Calu3 (cell line): ENCODE results near the gene APOO. TPM values are rescaled to one million over a fixed set of nuclear protein-coding genes. Genes with fewer than 3 reads are reported as not detected.

Source experiments
- BruUV-seq: library from RNA; stranded (reverse); fragments of 400-500 nt; replicated peaks from 2 replicates; lab custom pipeline; 2021; lab: Mats Ljungman, UMichigan
- CTCF ChIA-PET: fragments of 300-600 bp; sonication (Branson Sonifier 250); formaldehyde crosslinking; loops from one replicate; lab custom pipeline; 2022; ENCODE audit warnings: antibody characterized with exemption; lab: Charles Lee
- DNase-seq: peaks from one replicate; pipeline ENCODE4 v3.0.0; 2022
- H3K27ac Mint-ChIP-seq: one replicate; pipeline ENCODE4 v1.8.0; 2022; ENCODE audit warnings: mixed read lengths; ENCODE audit not compliant: unreplicated experiment
- H3K27me3 Mint-ChIP-seq: one replicate; pipeline ENCODE4 v1.8.0; 2022; ENCODE audit warnings: mixed read lengths; ENCODE audit not compliant: unreplicated experiment
- H3K36me3 Mint-ChIP-seq: one replicate; pipeline ENCODE4 v1.8.0; 2022; ENCODE audit warnings: mild to moderate bottlenecking, moderate library complexity, mixed read lengths; ENCODE audit not compliant: insufficient read depth, unreplicated experiment
- H3K4me1 Mint-ChIP-seq: one replicate; pipeline ENCODE4 v1.8.0; 2022; ENCODE audit warnings: mild to moderate bottlenecking, low read depth, mixed read lengths; ENCODE audit not compliant: unreplicated experiment
- H3K4me3 Mint-ChIP-seq: one replicate; pipeline ENCODE4 v1.8.0; 2022; ENCODE audit warnings: mild to moderate bottlenecking, low read depth, moderate library complexity, mixed read lengths; ENCODE audit not compliant: unreplicated experiment
- H3K9me3 Mint-ChIP-seq: one replicate; pipeline ENCODE4 v1.8.0; 2022; ENCODE audit warnings: low read depth, mixed read lengths; ENCODE audit not compliant: unreplicated experiment
- CTCF ChIP-seq: fragments of 200-600 bp; IDR thresholded peaks from one replicate; pipeline ENCODE4 v1.8.0; 2022; ENCODE audit warnings: antibody characterized with exemption; ENCODE audit not compliant: unreplicated experiment
- intact Hi-C: fragments of 100-400 bp; cut with micrococcal nuclease; formaldehyde crosslinking; loops from one replicate; pipeline ENCODE4 v1.10.0; 2022; ENCODE audit not compliant: unreplicated experiment
- total RNA-seq: library from RNA; stranded (reverse); gene quantifications from 2 replicates; pipeline ENCODE4 v1.2.3, GENCODE V29; 2022

Gene APOO
- total RNA-seq, 1 experiment from 2014 or later, result 46.8 TPM

- DNase-seq, result no peak
Measured at GRCh38 chrX:23854945-23855344, 52.8 kb downstream of the APOO start.

GRCh38 chrX:23854122-23854521 lies 53.6 kb downstream of the APOO start:
- TF ChIP-seq CTCF, result no peak
- no peaks in the 10 kb centered on the region for H3K9me3 Mint-ChIP-seq
- no peak overlapping the region for H3K4me3 Mint-ChIP-seq
- no peak for DNase-seq
- CTCF ChIA-PET, result no interaction called here
- H3K27me3 Mint-ChIP-seq, result no peaks in the 10 kb centered on the region
- peaks cover 5% of the 10 kb centered on the region for H3K36me3 Mint-ChIP-seq
- no peaks in the 10 kb centered on the region for H3K4me1 Mint-ChIP-seq
- no peak overlapping the region for H3K27ac Mint-ChIP-seq
- intact Hi-C loops, result no loop called here
- BruUV-seq, result no TSS peak

More at GRCh38 chrX:23854945-23855344, 52.8 kb downstream of the APOO start:
- Mint-ChIP-seq H3K4me1 (no peaks in the 10 kb centered on the region), H3K36me3 (peaks cover 5% of the 10 kb centered on the region), H3K27me3 (no peaks in the 10 kb centered on the region), H3K9me3 (no peaks in the 10 kb centered on the region), H3K4me3 (no peak overlapping the region), H3K27ac (no peak overlapping the region)
- intact Hi-C loops, result no loop called here
- no peak for TF ChIP-seq CTCF
- CTCF ChIA-PET, result interaction anchor here (0.6 kb wide), 1 partner anchor 35 kb away, joined by 4 read pairs; no protein-coding TSS in a partner anchor
- no TSS peak for BruUV-seq

GRCh38 chrX:23851544-23851943 lies 56.2 kb downstream of the APOO start:
- no peak for DNase-seq
- no peak overlapping the region for H3K27ac Mint-ChIP-seq
- peaks cover under 1% of the 10 kb centered on the region for H3K36me3 Mint-ChIP-seq
- no TSS peak for BruUV-seq
- no peaks in the 10 kb centered on the region for H3K9me3 Mint-ChIP-seq
- TF ChIP-seq CTCF, result no peak
- no peaks in the 10 kb centered on the region for H3K4me1 Mint-ChIP-seq
- H3K27me3 Mint-ChIP-seq, result no peaks in the 10 kb centered on the region
- H3K4me3 Mint-ChIP-seq, result no peak overlapping the region
- intact Hi-C loops, result no loop called here
- CTCF ChIA-PET, result no interaction called here

DNA sequence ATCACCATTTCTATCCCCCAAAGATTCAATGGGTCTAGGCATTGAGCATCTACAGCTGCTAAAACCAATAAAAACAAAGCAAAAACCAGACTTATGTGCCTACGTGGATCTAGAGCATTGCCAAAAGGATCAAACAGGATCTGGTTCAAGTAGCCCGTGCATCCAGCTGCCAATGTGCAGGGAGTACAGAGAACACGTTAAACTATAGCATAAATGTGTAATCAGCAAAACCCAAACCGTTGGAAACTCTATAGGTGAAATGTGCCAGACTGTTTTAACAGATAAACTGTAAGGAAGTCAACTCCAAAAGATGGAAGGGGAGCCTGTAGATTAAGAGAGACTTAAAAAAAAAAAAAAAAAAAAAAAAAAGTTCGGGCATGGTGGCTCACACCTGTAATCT lies 58.5 kb downstream of the APOO start:
- CTCF ChIA-PET, result interaction anchor here (0.7 kb wide), 1 partner anchor 253 kb away, joined by 4 read pairs; no protein-coding TSS in a partner anchor
- Mint-ChIP-seq H3K4me3 (no peak overlapping the region), H3K27ac (no peak overlapping the region), H3K27me3 (no peaks in the 10 kb centered on the region), H3K4me1 (peaks cover 12% of the 10 kb centered on the region), H3K36me3 (no peaks in the 10 kb centered on the region), H3K9me3 (no peaks in the 10 kb centered on the region)
- BruUV-seq, result no TSS peak
- DNase-seq, result no peak
- intact Hi-C loops, result no loop called here
- TF ChIP-seq CTCF, result no peak
